ENCODE data around the gene XYLB. TPM values are rescaled to one million over a fixed set of nuclear protein-coding genes. Genes with fewer than 3 reads are reported as not detected.
A peak's percentile ranks its signal among the peaks of the same experiment; 100 is the strongest.

The XYLB gene
- polyA plus RNA-seq, 10 donors = 2.5 to 5.3 (median 3.3) TPM

- no peak for DNase-seq
These were observed 16.2 kb downstream of the XYLB start for GRCh38 chr3:38362825-38363224.

DNA sequence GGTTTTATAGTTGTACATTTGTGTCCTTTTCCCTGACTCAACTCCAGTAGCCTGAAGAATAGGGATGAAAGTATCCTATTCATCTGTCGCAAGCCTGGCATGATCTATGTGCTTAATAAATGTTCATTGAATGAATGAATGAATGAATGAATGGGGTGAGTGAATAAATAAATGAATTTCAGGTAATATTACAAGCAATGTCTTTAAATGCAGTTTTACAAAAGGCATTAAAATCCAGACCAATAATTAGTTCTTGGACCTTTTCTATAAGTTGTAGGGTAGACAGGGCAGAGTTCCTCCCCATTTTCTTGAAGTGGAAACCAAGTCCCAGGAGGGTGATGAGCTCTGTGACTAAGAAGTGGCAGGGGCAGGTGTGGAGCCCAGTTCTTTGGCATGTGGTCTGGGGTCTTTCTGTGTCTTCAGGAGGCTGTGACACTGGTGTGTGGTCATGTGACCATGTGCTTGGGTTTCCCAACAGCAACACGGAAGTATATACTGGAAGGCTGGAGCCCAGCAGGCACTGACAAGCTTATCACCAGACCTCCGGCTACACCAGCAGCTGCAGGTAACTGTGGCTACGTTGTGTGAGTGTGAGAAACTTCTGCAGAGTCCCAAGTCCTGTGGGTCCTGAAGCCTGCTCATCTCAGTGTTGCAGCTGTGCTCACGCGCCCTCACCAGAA is 18.3 kb downstream of the XYLB start:
- DNase-seq = no peak

GRCh38 chr3:38365469-38366062 is 19.0 kb downstream of the XYLB start:
- DNase-seq = no peak

DNA sequence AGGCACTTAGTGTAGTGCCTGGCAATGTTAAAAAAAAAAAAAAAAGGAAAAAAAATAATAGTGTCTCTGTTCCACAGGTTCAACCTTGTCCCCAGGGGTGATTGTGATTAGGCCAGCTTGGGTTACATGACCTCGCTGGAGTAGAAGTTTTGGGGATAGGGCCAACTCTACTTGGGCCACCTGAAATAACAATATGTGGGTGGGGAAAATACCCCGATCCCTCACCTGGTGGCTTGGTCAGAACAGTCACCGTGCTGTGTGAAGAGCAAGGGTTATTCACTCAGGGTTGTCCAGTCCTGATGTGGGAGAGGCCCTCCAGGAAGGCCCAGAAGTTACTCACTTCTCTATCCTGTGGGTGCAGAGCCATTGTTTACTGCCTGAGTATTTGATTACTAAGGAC is 19.5 kb downstream of the XYLB start:
- DNase-seq = no peak

- no peak for DNase-seq
These were observed 21.2 kb downstream of the XYLB start for GRCh38 chr3:38367779-38368178.

DNA sequence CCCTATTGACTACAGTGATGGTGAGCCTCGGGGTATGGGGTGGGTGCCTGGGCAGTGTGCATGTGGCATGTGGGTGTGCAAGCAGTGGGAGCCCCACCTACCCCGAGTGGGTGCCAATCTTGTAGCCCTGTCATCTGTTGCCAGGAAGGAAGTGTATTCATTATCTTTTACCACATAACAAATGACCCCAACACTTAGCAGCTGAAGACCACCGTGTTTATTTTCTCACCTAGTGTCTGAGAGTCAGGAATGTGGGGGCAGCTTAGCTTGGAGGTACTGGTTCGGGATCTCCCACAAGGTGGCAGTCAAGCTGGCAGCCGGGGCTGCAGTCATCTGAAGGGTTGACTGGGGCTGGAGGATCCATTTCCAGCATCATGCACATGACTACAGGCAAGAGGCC is 21.7 kb downstream of the XYLB start:
- no peak for DNase-seq

DNA sequence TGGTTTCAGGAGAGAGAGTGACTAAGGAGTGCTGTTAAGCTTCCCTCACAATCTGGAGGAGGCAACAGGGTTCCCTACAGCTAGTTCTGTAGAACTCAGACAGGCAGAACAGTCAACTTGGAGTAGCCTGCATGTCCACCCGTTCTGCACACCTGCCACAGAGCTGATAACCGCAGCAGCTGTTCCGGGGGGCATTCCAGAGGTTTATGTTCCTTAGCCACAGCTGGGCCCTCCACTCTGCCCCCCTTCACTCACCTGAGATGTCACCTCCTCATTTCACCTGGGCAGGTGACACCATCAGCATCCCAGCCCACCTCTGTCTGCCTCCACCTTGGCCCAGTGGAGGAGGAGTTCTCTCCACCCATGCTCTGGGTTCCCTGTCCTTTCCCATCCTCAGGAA is 22.6 kb downstream of the XYLB start:
- no peak for DNase-seq

- DNase-seq = no peak
These were observed 23.6 kb downstream of the XYLB start for GRCh38 chr3:38370149-38370548.

GRCh38 chr3:38370861-38371260 is 24.3 kb downstream of the XYLB start:
- DNase-seq = no peak

- DNase-seq = no peak
These were observed 25.1 kb downstream of the XYLB start for GRCh38 chr3:38371541-38372213.

GRCh38 chr3:38372214-38372601 is 25.6 kb downstream of the XYLB start:
- DNase-seq = no peak

DNA sequence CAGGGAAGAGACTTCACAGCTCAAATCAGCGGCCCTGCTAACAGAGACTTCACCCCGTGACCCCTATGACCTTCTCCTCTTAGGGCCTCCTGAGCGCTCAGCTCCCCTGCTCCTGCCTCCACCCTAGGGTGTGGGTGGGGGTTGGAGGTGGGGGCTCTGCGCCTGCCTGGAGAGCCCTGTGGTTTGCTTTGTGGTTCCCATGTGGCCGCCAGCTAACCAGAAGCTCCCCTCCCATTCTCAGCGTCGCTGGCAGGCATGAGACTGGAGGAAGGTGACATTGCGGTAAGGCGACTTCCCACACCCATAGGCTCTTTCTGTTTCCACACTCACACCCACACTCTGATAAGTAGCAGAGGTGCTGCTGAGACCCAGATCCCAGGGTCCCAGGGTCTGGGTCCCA is 27.6 kb downstream of the XYLB start:
- DNase-seq = no peak

GRCh38 chr3:38375072-38375471 is 28.5 kb downstream of the XYLB start:
- no peak for DNase-seq

DNA sequence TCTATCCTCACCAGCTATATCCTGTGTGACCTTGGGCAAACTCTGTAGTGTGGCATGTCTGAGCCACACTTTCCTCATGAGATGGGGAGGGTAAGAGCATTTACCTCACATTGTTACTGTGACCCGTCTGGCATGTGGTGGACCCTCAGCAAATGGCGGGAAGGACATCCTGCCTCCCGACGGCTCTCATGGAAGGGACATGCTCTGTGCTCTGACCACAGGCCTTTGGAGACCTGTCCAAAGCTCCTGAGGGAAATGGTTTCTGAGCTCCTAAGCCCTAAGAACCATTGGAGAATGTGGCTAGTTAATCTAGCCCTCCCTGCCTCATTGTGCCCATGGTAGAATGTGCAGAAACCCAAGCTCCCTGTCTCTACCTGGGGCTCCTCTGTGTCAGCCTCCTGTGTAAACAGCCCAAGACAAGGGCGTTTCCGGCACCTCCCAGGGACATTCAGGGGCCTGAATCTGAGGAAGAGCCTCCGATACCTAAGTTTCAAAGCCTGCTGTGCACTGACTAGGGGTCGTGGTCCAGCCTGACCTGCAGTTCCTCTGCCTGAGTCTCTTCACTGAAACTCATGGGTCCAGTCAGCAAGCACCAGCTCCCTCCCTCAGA is 29.0 kb downstream of the XYLB start:
- DNase-seq = no peak

- peak in 1 of 3 donors; percentile 2 for DNase-seq
These were observed 29.7 kb downstream of the XYLB start for GRCh38 chr3:38376098-38376816.

DNA sequence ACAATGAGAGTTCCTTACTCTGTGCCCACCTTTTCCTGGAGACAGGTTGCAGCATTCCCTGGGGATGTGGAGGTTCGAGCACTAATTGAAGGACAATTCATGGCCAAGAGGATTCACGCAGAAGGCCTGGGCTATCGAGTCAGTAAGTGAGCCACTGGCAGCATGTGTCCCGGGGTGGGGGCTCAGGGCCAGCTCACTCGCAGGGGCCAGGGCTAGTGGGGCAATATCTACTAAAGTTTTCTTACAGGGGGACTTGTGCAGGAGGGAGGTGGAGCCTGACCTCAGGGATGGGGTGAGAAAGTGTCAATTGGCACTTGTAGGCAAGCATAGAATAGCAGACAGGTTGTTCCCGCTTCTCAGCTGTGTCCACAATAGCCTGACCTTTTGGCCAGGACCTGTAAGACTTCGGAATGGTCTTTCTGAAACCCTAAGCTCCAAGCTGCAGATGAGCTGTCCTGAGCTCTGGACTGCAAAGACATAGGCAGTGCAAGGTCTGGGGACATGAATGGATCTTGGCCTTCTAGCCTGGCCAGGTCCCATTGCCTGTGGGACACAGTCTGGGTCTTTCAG is 32.7 kb downstream of the XYLB start:
- no peak for DNase-seq

- no peak for DNase-seq
These were observed 36.0 kb downstream of the XYLB start for GRCh38 chr3:38382506-38383080.

GRCh38 chr3:38383156-38383875 is 36.7 kb downstream of the XYLB start:
- DNase-seq = no peak

DNA sequence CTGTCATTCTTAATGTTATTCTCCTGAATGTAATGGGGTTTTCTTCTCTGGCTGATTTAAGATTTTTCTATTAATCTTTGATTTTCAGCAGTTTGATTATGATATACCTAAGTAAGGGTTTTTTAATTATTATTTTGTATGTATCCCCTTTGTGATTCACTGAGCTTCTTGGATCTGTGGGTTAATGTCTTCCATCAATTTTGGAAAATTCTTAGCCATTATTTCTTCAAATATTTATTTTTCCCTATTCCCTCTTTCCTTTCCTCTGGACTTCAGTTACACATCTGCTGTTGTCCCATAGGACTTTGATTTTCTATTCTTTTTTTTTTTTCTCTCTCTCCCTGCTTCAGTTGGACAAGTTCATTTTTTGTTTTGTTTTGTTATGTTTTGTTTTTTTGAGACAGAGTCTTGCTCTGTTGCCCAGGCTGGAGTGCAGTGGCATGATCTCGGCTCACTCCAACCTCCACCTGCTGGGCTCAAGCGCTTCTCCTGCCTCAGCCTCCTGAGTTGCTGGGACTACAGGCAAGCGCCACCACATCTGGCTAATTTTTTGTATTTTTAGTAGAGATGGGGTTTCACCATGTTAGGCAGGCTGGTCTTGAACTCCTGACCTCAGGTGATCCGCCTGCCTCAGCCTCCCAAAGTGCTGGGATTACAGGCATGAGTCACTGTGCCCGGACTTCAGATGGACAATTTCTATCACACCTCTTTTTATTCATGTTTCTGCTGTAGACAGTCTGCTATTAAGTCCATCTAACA is 40.6 kb downstream of the XYLB start:
- no peak for DNase-seq

GRCh38 chr3:38387862-38388261 is 41.3 kb downstream of the XYLB start:
- no peak for DNase-seq
